SK-N-SH (cell line): ENCODE data around the gene NEU2. TPM values are rescaled to one million over a fixed set of nuclear protein-coding genes. Genes with fewer than 3 reads are reported as not detected.

Experiments
- CTCF ChIA-PET: fragments of 300-600, 350-600 bp; formaldehyde crosslinking; extraction: SDS; loops from one replicate; lab custom pipeline; 2021; lab: Yijun Ruan, JAX
- POLR2A ChIA-PET: fragments of 350-600 bp; sonication (Branson Sonifier 250); formaldehyde crosslinking; extraction: SDS; loops from one replicate; lab custom pipeline; 2020; ENCODE audit warnings: antibody characterized with exemption, inconsistent platforms; lab: Yijun Ruan, JAX
- DNase-seq: peaks from one replicate; pipeline ENCODE4 v3.0.0; 2012
- H2AFZ ChIP-seq: fragments of 200-600 bp; sonication (generic); 2 replicates; pipeline ENCODE4 v1.8.1; 2016; ENCODE audit warnings: antibody characterized with exemption, mild to moderate bottlenecking, low read depth
- H3F3A ChIP-seq: fragments of 200-600 bp; sonication (generic); replicated peaks from 2 replicates; pipeline ENCODE3; 2016; ENCODE audit warnings: antibody characterized with exemption, mild to moderate bottlenecking; ENCODE audit not compliant: insufficient read depth
- H3K27ac ChIP-seq, 2 experiments: fragments of 200-500 bp in 1 of 2; fragments of 200-600 bp in 1 of 2; sonication (Bioruptor generic) in 1 of 2; sonication (generic), shearing (Covaris generic) in 1 of 2; 2 replicates each; pipeline versions ENCODE4 v1.5.1 to v1.6.1; 2014 to 2016; ENCODE audit warnings: low read depth in 2 of 2, inconsistent platforms in 1 of 2, low read length in 1 of 2, mild to moderate bottlenecking in 1 of 2, mixed read lengths in 1 of 2
- H3K27me3 ChIP-seq: fragments of 200-600 bp; sonication (generic), shearing (Covaris generic); 2 replicates; pipeline ENCODE4 v1.6.1; 2016; ENCODE audit warnings: mixed run types; ENCODE audit not compliant: insufficient read depth
- H3K36me3 ChIP-seq, 2 experiments: fragments of 200-500 bp in 1 of 2; fragments of 200-600 bp in 1 of 2; sonication (Bioruptor generic) in 1 of 2; sonication (generic) in 1 of 2; replicated peaks in 1 of 2; 2 replicates each; pipeline versions ENCODE3 to v1.5.1; 2014 to 2016; ENCODE audit warnings: low read length in 1 of 2, mild to moderate bottlenecking in 1 of 2; ENCODE audit not compliant: insufficient read depth in 2 of 2, control insufficient read depth in 1 of 2
- H3K4me1 ChIP-seq, 2 experiments: fragments of 200-500 bp in 1 of 2; fragments of 200-600 bp in 1 of 2; sonication (Bioruptor generic) in 1 of 2; sonication (generic), shearing (Covaris generic) in 1 of 2; 2 replicates each; pipeline versions ENCODE4 v1.5.1 to v1.6.1; 2014 to 2016; ENCODE audit warnings: low read depth in 1 of 2, low read length in 1 of 2, mixed run types in 1 of 2; ENCODE audit not compliant: insufficient read depth in 2 of 2, control insufficient read depth in 1 of 2
- H3K4me2 ChIP-seq: fragments of 200-600 bp; sonication (generic), shearing (Covaris generic); 2 replicates; pipeline ENCODE4 v1.6.1; 2017; ENCODE audit warnings: mixed run types
- H3K4me3 ChIP-seq, 2 experiments: fragments of 200-500 bp in 1 of 2; fragments of 200-600 bp in 1 of 2; sonication (Bioruptor generic) in 1 of 2; sonication (generic), shearing (Covaris generic) in 1 of 2; 2 replicates each; pipeline versions ENCODE4 v1.5.1 to v1.8.1; 2014 to 2016; ENCODE audit warnings: low read depth in 2 of 2, inconsistent platforms in 1 of 2, low read length in 1 of 2, mild to moderate bottlenecking in 1 of 2, mixed read lengths in 1 of 2, moderate library complexity in 1 of 2
- H3K79me2 ChIP-seq: fragments of 200-600 bp; sonication (generic); 2 replicates; pipeline ENCODE4 v1.8.1; 2017; ENCODE audit warnings: mild to moderate bottlenecking; ENCODE audit not compliant: insufficient read depth
- H3K9ac ChIP-seq: fragments of 200-600 bp; sonication (generic); 2 replicates; pipeline ENCODE4 v1.6.1; 2017; ENCODE audit warnings: mixed run types
- H3K9me2 ChIP-seq: fragments of 200-600 bp; sonication (generic); 2 replicates; pipeline ENCODE4 v1.6.1; 2017; ENCODE audit warnings: mixed run types
- H3K9me3 ChIP-seq: fragments of 200-600 bp; sonication (generic); 2 replicates; pipeline ENCODE4 v1.6.1; 2017; ENCODE audit warnings: mixed run types, mild to moderate bottlenecking, moderate library complexity
- H4K20me1 ChIP-seq: fragments of 200-600 bp; sonication (generic); 2 replicates; pipeline ENCODE4 v1.6.1; 2017; ENCODE audit warnings: mild to moderate bottlenecking, mixed run types; ENCODE audit not compliant: insufficient read depth
- EP300 ChIP-seq, 2 experiments: IDR thresholded peaks; 2 replicates each; pipeline versions ENCODE4 v1.4.0 to v1.6.1; 2012; ENCODE audit warnings: borderline replicate concordance in 1 of 2, low read depth in 1 of 2, low read length in 1 of 2
- FOSL2 ChIP-seq: IDR thresholded peaks from 2 replicates; pipeline ENCODE4 v1.4.0; 2012; ENCODE audit warnings: low read depth, mild to moderate bottlenecking, moderate library complexity, borderline replicate concordance
- FOXJ3 ChIP-seq: sonication (generic); formaldehyde crosslinking; IDR thresholded peaks from 2 replicates; pipeline ENCODE4 v1.5.1; 2020; ENCODE audit warnings: mild to moderate bottlenecking, missing genetic modification reagents
- FOXM1 ChIP-seq: IDR thresholded peaks from 2 replicates; pipeline ENCODE4 v1.4.0; 2012; ENCODE audit warnings: low read depth, mild to moderate bottlenecking
- GABPA ChIP-seq: IDR thresholded peaks from 2 replicates; pipeline ENCODE4 v1.4.0; 2012; ENCODE audit warnings: low read depth, mild to moderate bottlenecking
- JUND ChIP-seq: IDR thresholded peaks from 2 replicates; pipeline ENCODE4 v1.4.0; 2012
- MEF2A ChIP-seq: IDR thresholded peaks from 2 replicates; pipeline ENCODE4 v1.4.0; 2012; ENCODE audit warnings: low read depth, borderline replicate concordance
- MXI1 ChIP-seq: IDR thresholded peaks from 2 replicates; pipeline ENCODE4 v1.6.1; 2012; ENCODE audit warnings: mild to moderate bottlenecking, low read depth, low read length, improper control_type of control experiment
- NFIC ChIP-seq: IDR thresholded peaks from 2 replicates; pipeline ENCODE4 v1.4.0; 2012; ENCODE audit warnings: borderline replicate concordance
- RCOR1 ChIP-seq: fragments of 150-350 bp; IDR thresholded peaks from 2 replicates; pipeline ENCODE4 v1.6.1; 2017; ENCODE audit warnings: antibody characterized with exemption, low read length
- TCF12 ChIP-seq: IDR thresholded peaks from 2 replicates; pipeline ENCODE4 v1.4.0; 2012
- WGBS: methylation state at CpG from one replicate; pipeline ENCODE4 v1.1.6; 2017; ENCODE audit warnings: low lambda C conversion rate; 5-methylcytosine and 5-hydroxymethylcytosine counted together
- polyA plus RNA-seq, 3 experiments: library from polyadenylated mRNA; depleted of rRNA; stranded (reverse); fragments of >200 nt; gene quantifications; 2 replicates each; pipeline ENCODE4 v1.2.3, GENCODE V29; 2012
- TF ChIP-seq, protein P1 (sequence below): IDR thresholded peaks from 2 replicates; pipeline ENCODE4 v1.4.0; 2012; ENCODE audit warnings: low read depth, borderline replicate concordance

The NEU2 gene
- polyA plus RNA-seq, 1 of the 3 experiments (the other 2 are of a cell fraction): not detected

DNA sequence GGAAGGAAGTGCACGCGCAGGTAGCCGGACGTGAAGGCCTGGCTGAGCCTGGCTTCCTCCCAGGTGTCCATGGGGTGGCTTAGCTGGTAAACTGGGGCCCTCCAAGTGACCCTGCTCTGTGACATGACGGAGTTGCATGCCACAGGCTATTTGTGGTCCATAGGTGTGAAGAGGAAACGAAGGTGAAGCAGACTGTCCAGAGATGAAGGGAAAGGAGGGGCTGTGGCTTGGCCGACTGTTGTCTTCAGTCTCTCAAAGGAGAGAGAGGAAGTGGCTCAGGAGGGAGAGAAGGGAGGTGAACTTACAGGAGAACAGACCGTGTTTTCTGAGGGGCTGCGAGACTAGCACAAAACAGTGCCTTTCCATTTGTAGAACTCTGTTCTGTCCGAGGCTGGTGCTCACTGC is 47.0 kb downstream of the NEU2 start:
- TF ChIP-seq RCOR1 (no peak), MXI1 (no peak), TCF12 (no peak), FOSL2 (no peak), NFIC (no peak), GABPA (no peak)
- TF ChIP-seq, all 33 proteins: peak for 0
- no peaks in the 10 kb centered on the region for H3K4me1 ChIP-seq
- H3K36me3 ChIP-seq: no peaks in the 10 kb centered on the region
- H3K4me3 ChIP-seq: no peak overlapping the region
- H3K79me2 ChIP-seq: no peaks in the 10 kb centered on the region
- H3K4me2 ChIP-seq: no peak overlapping the region
- ChIA-PET CTCF (interaction anchor here (1.4 to 1.9 kb wide), 2 partner anchors 22 to 25 kb away, joined by 4 to 8 read pairs; no protein-coding TSS in a partner anchor), POLR2A (no interaction called here)
- H3K27me3 ChIP-seq: no peaks in the 10 kb centered on the region; the same call in 1 of the 2 replicates
- DNase-seq: no peak
- WGBS: 74% methylated on average over 10 of the region's 10 CpGs
- no peaks in the 10 kb centered on the region for H3F3A ChIP-seq
- no peak overlapping the region for H3K9ac ChIP-seq
- H3K9me2 ChIP-seq: no peaks in the 10 kb centered on the region
- H3K27ac ChIP-seq: no peak overlapping the region
- no peaks in the 10 kb centered on the region for H3K9me3 ChIP-seq
- no peaks in the 10 kb centered on the region for H4K20me1 ChIP-seq
- no peak overlapping the region for H2AFZ ChIP-seq

DNA sequence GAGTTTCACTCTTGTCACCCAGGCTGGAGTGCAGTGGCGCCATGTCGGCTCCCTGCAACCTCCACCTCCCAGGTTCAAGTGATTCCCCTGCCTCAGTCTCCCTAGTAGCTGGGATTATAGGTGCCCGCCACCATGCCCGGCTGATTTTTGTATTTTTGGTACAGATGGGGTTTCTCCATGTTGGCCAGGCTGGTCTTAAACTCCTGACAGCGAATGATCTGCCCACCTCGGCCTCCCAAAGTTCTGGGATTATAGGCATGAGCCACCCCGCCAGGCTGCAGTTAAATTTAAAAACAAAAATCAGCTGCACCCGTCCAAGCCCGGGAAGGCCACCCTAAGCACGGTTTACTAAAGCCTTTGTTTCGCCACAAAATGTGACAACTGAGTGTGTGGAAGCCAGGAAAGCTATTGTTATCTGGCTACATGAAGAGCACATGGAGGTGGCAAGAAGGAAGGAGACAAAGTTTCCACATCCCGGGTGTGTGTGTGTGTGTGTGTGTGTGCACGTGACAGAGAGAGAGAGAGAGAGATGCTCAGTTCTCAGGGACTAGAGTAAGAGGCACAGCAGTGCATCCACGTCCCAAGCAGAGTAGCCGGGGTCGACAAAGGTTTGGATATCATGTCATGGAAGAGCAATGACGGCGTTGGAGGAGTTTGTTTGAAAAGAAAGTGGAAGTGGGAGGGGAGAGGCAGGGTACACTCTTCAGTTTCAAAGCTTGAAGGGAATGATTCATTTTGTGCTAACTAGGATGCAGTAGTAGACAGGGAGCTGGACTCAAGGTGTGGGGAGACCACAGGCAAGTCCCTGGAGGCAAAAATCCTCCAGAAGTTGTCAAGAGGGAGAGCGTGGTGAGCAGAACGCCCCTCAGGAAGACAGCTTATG is 47.7 kb downstream of the NEU2 start:
- Histone ChIP-seq H3K9ac (no peak overlapping the region), H2AFZ (no peak overlapping the region), H3F3A (no peaks in the 10 kb centered on the region), H3K36me3 (no peaks in the 10 kb centered on the region), H3K9me3 (no peaks in the 10 kb centered on the region), H3K79me2 (no peaks in the 10 kb centered on the region), H3K27ac (no peak overlapping the region), H3K4me2 (no peak overlapping the region), H4K20me1 (no peaks in the 10 kb centered on the region), H3K4me1 (no peaks in the 10 kb centered on the region), H3K9me2 (no peaks in the 10 kb centered on the region), H3K4me3 (no peak overlapping the region), H3K27me3 (no peaks in the 10 kb centered on the region; the same call in 1 of the 2 replicates)
- ChIA-PET POLR2A (no interaction called here), CTCF (interaction anchor here (1.4 to 1.9 kb wide), 2 partner anchors 23 to 26 kb away, joined by 4 to 8 read pairs; no protein-coding TSS in a partner anchor)
- DNase-seq: no peak
- TF ChIP-seq MEF2A (no peak), RCOR1 (no peak), FOXM1 (no peak), EP300 (IDR thresholded peaks at IDR 0.05; ENCODE audit: borderline replicate concordance in 1 of 2, low read depth in 1 of 2, low read length in 1 of 2) (no peak), TCF12 (no peak), JUND (no peak), FOXJ3 (CRISPR knock-in tag) (no peak)
- TF ChIP-seq, protein P1, sequence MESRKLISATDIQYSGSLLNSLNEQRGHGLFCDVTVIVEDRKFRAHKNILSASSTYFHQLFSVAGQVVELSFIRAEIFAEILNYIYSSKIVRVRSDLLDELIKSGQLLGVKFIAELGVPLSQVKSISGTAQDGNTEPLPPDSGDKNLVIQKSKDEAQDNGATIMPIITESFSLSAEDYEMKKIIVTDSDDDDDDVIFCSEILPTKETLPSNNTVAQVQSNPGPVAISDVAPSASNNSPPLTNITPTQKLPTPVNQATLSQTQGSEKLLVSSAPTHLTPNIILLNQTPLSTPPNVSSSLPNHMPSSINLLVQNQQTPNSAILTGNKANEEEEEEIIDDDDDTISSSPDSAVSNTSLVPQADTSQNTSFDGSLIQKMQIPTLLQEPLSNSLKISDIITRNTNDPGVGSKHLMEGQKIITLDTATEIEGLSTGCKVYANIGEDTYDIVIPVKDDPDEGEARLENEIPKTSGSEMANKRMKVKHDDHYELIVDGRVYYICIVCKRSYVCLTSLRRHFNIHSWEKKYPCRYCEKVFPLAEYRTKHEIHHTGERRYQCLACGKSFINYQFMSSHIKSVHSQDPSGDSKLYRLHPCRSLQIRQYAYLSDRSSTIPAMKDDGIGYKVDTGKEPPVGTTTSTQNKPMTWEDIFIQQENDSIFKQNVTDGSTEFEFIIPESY: no peak
- WGBS: 69% methylated on average over 19 of the region's 20 CpGs
